B cell (primary cell): ENCODE results near the gene SMAD7. TPM values are rescaled to one million over a fixed set of nuclear protein-coding genes. Genes with fewer than 3 reads are reported as not detected.

Experiments used
- ATAC-seq: fragments of 200-7000 bp; cut with Tn5 transposase; one replicate; pipeline ENCODE4 v1.10.0; 2021; ENCODE audit warnings: low read depth, mild to moderate bottlenecking, moderate number of reproducible peaks, moderate library complexity
- CTCF ChIA-PET: fragments of 350-600 bp; sonication (Branson Sonifier 250); formaldehyde crosslinking; loops from one replicate; lab custom pipeline; 2021; ENCODE audit warnings: antibody characterized with exemption, inconsistent platforms; lab: Charles Lee
- POLR2A ChIA-PET: fragments of 350-600 bp; sonication (Branson Sonifier 250); formaldehyde crosslinking; loops from one replicate; lab custom pipeline; 2021; ENCODE audit warnings: antibody characterized with exemption; lab: Charles Lee
- DNase-seq: peaks from one replicate; pipeline ENCODE4 v3.0.0; 2013
- H2AFZ ChIP-seq: 2 replicates; pipeline ENCODE4 v1.6.1; 2012; ENCODE audit warnings: mild to moderate bottlenecking, low read depth, low read length; ENCODE audit not compliant: insufficient read depth, poor library complexity, severe bottlenecking
- H3K27ac ChIP-seq, 2 donors: 1 replicate in 1 of 2; 2 replicates in 1 of 2; pipeline ENCODE4 v1.5.1; 2012 to 2013; ENCODE audit warnings: low read length in 2 of 2, mild to moderate bottlenecking in 2 of 2, moderate library complexity in 1 of 2
- H3K27me3 ChIP-seq, 4 experiments: fragments of 200-600 bp in 1 of 4; sonication (generic) in 1 of 4; replicated peaks in 1 of 4; 1 replicate in 2 of 4; 2 replicates in 2 of 4; pipeline versions ENCODE4 v1.6.1 to v1.7.0; 2013 to 2016; ENCODE audit warnings: low read length in 3 of 4, mild to moderate bottlenecking in 2 of 4, mixed read lengths in 1 of 4, moderate library complexity in 1 of 4; ENCODE audit not compliant: insufficient read depth in 4 of 4, control insufficient read depth in 3 of 4; ENCODE audit errors: control extremely low read depth in 1 of 4
- H3K36me3 ChIP-seq, 2 experiments: replicated peaks in 1 of 2; 1 replicate in 1 of 2; 2 replicates in 1 of 2; pipeline versions ENCODE4 v1.6.1 to v1.7.1; 2013; ENCODE audit warnings: low read length in 1 of 2; ENCODE audit not compliant: insufficient read depth in 2 of 2, control insufficient read depth in 1 of 2; ENCODE audit errors: control extremely low read depth in 1 of 2, extremely low read depth in 1 of 2
- H3K4me1 ChIP-seq, 2 donors: fragments of 200-600 bp in 1 of 2; sonication (generic) in 1 of 2; 1 replicate in 1 of 2; 2 replicates in 1 of 2; pipeline versions ENCODE4 v1.5.1 to v1.6.1; 2013 to 2017; ENCODE audit warnings: low read length in 2 of 2; ENCODE audit not compliant: control insufficient read depth in 2 of 2, insufficient read depth in 2 of 2
- H3K4me2 ChIP-seq: replicated peaks from 2 replicates; pipeline ENCODE3; 2012; ENCODE audit warnings: mild to moderate bottlenecking, low read depth, low read length; ENCODE audit not compliant: poor library complexity, severe bottlenecking
- H3K4me3 ChIP-seq, 5 experiments: fragments of 200-600 bp in 1 of 5; sonication (generic) in 1 of 5; 1 replicate in 3 of 5; 2 replicates in 2 of 5; pipeline versions ENCODE4 v1.5.1 to v1.7.0; 2011 to 2016; ENCODE audit warnings: low read length in 4 of 5, mild to moderate bottlenecking in 4 of 5, low read depth in 2 of 5, control low read depth in 1 of 5, moderate library complexity in 1 of 5; ENCODE audit not compliant: insufficient read depth in 1 of 5; ENCODE audit errors: control extremely low read depth in 1 of 5, extremely low read depth in 1 of 5
- H3K79me2 ChIP-seq: fragments of 200-600 bp; sonication (generic); one replicate; pipeline ENCODE4 v1.6.0; 2016; ENCODE audit warnings: low read length; ENCODE audit not compliant: control insufficient read depth, insufficient read depth
- H3K9ac ChIP-seq: fragments of 200-600 bp; sonication (generic); 2 replicates; pipeline ENCODE4 v1.6.1; 2017; ENCODE audit warnings: mild to moderate bottlenecking, low read length, moderate library complexity
- H3K9me3 ChIP-seq, 3 donors: one replicate each; pipeline versions ENCODE4 v1.6.1 to v1.7.1; 2013; ENCODE audit warnings: low read length in 2 of 3; ENCODE audit not compliant: control insufficient read depth in 2 of 3, insufficient read depth in 1 of 3; ENCODE audit errors: control extremely low read depth in 1 of 3
- H4K20me1 ChIP-seq: 2 replicates; pipeline ENCODE4 v1.6.0; 2012; ENCODE audit warnings: mild to moderate bottlenecking, low read length; ENCODE audit not compliant: insufficient read depth, control insufficient read depth, poor library complexity, severe bottlenecking
- H3K27ac Mint-ChIP-seq: one replicate; pipeline ENCODE4 v1.8.0; 2021; ENCODE audit warnings: mixed read lengths
- H3K27me3 Mint-ChIP-seq: one replicate; pipeline ENCODE4 v1.8.0; 2021; ENCODE audit warnings: mixed read lengths
- H3K4me1 Mint-ChIP-seq: one replicate; pipeline ENCODE4 v1.8.0; 2021; ENCODE audit warnings: mixed read lengths
- H3K4me3 Mint-ChIP-seq: one replicate; pipeline ENCODE4 v1.8.0; 2021; ENCODE audit warnings: mixed read lengths
- H3K9me3 Mint-ChIP-seq: one replicate; pipeline ENCODE4 v1.8.0; 2022; ENCODE audit warnings: mixed read lengths; ENCODE audit not compliant: insufficient read depth
- EZH2 ChIP-seq: IDR thresholded peaks from 2 replicates; pipeline ENCODE4 v1.6.1; 2012; ENCODE audit warnings: borderline replicate concordance, low read depth, mild to moderate bottlenecking, moderate library complexity, low read length; ENCODE audit not compliant: insufficient read depth, poor library complexity, severe bottlenecking
- WGBS: methylation state at CpG from one replicate; pipeline ENCODE4 v1.1.5; 2013; ENCODE audit warnings: missing lambda C conversion rate; ENCODE audit not compliant: insufficient coverage; 5-methylcytosine and 5-hydroxymethylcytosine counted together
- intact Hi-C: fragments of 100-400 bp; cut with micrococcal nuclease; formaldehyde crosslinking; loops from one replicate; pipeline ENCODE4 v1.10.0; 2022
- polyA plus RNA-seq: library from polyadenylated mRNA; depleted of rRNA; stranded (reverse); fragments of >200 nt; gene quantifications from 2 replicates; pipeline ENCODE4 v1.2.3, GENCODE V29; 2012
- total RNA-seq, 2 donors: library from RNA; stranded (reverse); fragments of 120-200 nt in 1 of 2; gene quantifications; 1 replicate in 1 of 2; 2 replicates in 1 of 2; pipeline versions ENCODE4 v1.2.3 to v1.2.4, GENCODE V29; 2013 to 2022
- TF ChIP-seq, protein P1 (sequence below): fragments of 200-600 bp; IDR thresholded peaks from one replicate; pipeline ENCODE4 v1.8.0; 2022; ENCODE audit warnings: antibody characterized with exemption, mild to moderate bottlenecking

The SMAD7 gene
- total and polyA plus RNA-seq, 2 donors (not counting 1 experiment from before 2014, with no cell fraction given): 10.1 to 20.9 TPM

- no peak overlapping the region for H3K27ac ChIP-seq
- Mint-ChIP-seq H3K9me3 (no peaks in the 10 kb centered on the region), H3K27me3 (no peaks in the 10 kb centered on the region), H3K27ac (no peak overlapping the region), H3K4me3 (no peak overlapping the region), H3K4me1 (no peaks in the 10 kb centered on the region)
- H3K4me1 ChIP-seq: no peaks in the 10 kb centered on the region
- intact Hi-C loops: no loop called here
- no peak overlapping the region for H3K9ac ChIP-seq
- no peaks in the 10 kb centered on the region for H3K79me2 ChIP-seq
- WGBS: 95% methylated on average over 4 of the region's 4 CpGs
- CTCF ChIA-PET: no interaction called here
- POLR2A ChIA-PET: no interaction called here
- no peak overlapping the region for H3K4me3 ChIP-seq
- no peaks in the 10 kb centered on the region for H3K36me3 ChIP-seq
- H3K27me3 ChIP-seq: no peaks in the 10 kb centered on the region
- ATAC-seq (no peak), DNase-seq (no peak)
- no peak overlapping the region for H3K4me2 ChIP-seq
- no peak overlapping the region for H2AFZ ChIP-seq
- TF ChIP-seq, protein P1, sequence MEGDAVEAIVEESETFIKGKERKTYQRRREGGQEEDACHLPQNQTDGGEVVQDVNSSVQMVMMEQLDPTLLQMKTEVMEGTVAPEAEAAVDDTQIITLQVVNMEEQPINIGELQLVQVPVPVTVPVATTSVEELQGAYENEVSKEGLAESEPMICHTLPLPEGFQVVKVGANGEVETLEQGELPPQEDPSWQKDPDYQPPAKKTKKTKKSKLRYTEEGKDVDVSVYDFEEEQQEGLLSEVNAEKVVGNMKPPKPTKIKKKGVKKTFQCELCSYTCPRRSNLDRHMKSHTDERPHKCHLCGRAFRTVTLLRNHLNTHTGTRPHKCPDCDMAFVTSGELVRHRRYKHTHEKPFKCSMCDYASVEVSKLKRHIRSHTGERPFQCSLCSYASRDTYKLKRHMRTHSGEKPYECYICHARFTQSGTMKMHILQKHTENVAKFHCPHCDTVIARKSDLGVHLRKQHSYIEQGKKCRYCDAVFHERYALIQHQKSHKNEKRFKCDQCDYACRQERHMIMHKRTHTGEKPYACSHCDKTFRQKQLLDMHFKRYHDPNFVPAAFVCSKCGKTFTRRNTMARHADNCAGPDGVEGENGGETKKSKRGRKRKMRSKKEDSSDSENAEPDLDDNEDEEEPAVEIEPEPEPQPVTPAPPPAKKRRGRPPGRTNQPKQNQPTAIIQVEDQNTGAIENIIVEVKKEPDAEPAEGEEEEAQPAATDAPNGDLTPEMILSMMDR: no peak
- no peak for TF ChIP-seq EZH2
- H4K20me1 ChIP-seq: no peaks in the 10 kb centered on the region
- H3K9me3 ChIP-seq: no peaks in the 10 kb centered on the region
These were observed 66.5 kb downstream of the SMAD7 start for GRCh38 chr18:48884306-48884705.

GRCh38 chr18:48882379-48882778, 68.4 kb downstream of the SMAD7 start:
- H3K9me3 ChIP-seq: no peaks in the 10 kb centered on the region
- no peaks in the 10 kb centered on the region for H3K4me1 Mint-ChIP-seq
- no peaks in the 10 kb centered on the region for H3K79me2 ChIP-seq
- no peak overlapping the region for H2AFZ ChIP-seq
- H4K20me1 ChIP-seq: no peaks in the 10 kb centered on the region
- 100% methylated on average over 2 of the region's 4 CpGs for WGBS
- DNase-seq (no peak), ATAC-seq (no peak)
- H3K4me2 ChIP-seq: no peak overlapping the region
- H3K27me3 ChIP-seq: peaks cover 0 to under 1% (median 0%) of the 10 kb centered on the region in 4 experiments
- ChIA-PET CTCF (interaction anchor here (1.0 kb wide), 1 partner anchor 105 kb away, joined by 3 read pairs; no protein-coding TSS in a partner anchor), POLR2A (no interaction called here)
- TF ChIP-seq EZH2: no peak
- TF ChIP-seq, protein P1: no peak
- H3K4me3 ChIP-seq: no peak overlapping the region
- H3K4me1 ChIP-seq: no peaks in the 10 kb centered on the region
- no peak overlapping the region for H3K9ac ChIP-seq
- intact Hi-C loops: no loop called here
- H3K27me3 Mint-ChIP-seq: peaks cover 4% of the 10 kb centered on the region
- no peak overlapping the region for H3K27ac Mint-ChIP-seq
- no peaks in the 10 kb centered on the region for H3K9me3 Mint-ChIP-seq
- no peak overlapping the region for H3K4me3 Mint-ChIP-seq
- no peak overlapping the region for H3K27ac ChIP-seq
- H3K36me3 ChIP-seq: no peaks in the 10 kb centered on the region
